Esophagus (tissue), 2 donors: ENCODE measurements around the gene ZNF579. TPM values are rescaled to one million over a fixed set of nuclear protein-coding genes. Genes with fewer than 3 reads are reported as not detected.

Source experiments
- H3K27ac ChIP-seq, 2 donors: one replicate each; pipeline ENCODE4 v1.5.1; 2013; ENCODE audit warnings: low read depth in 2 of 2, mild to moderate bottlenecking in 2 of 2, inconsistent platforms in 1 of 2, low read length in 1 of 2, moderate library complexity in 1 of 2
- H3K27me3 ChIP-seq, 2 donors: one replicate each; pipeline ENCODE4 v1.6.1; 2013; ENCODE audit warnings: low read length in 2 of 2, control low read depth in 1 of 2, mild to moderate bottlenecking in 1 of 2; ENCODE audit not compliant: insufficient read depth in 2 of 2, control insufficient read depth in 1 of 2
- H3K36me3 ChIP-seq, 2 donors: one replicate each; pipeline ENCODE4 v1.6.1; 2013; ENCODE audit warnings: low read length in 1 of 2; ENCODE audit not compliant: control insufficient read depth in 2 of 2, insufficient read depth in 2 of 2
- H3K4me1 ChIP-seq, 2 donors: one replicate each; pipeline ENCODE4 v1.6.1; 2013; ENCODE audit warnings: low read length in 1 of 2; ENCODE audit not compliant: control insufficient read depth in 2 of 2, insufficient read depth in 2 of 2
- H3K4me3 ChIP-seq, 2 donors: one replicate each; pipeline ENCODE4 v1.5.1; 2013; ENCODE audit warnings: low read length in 2 of 2, mild to moderate bottlenecking in 2 of 2, low read depth in 1 of 2, moderate library complexity in 1 of 2
- H3K9me3 ChIP-seq, 2 donors: one replicate each; pipeline ENCODE4 v1.6.1; 2013; ENCODE audit warnings: mild to moderate bottlenecking in 2 of 2, low read depth in 1 of 2, low read length in 1 of 2, moderate library complexity in 1 of 2; ENCODE audit not compliant: control insufficient read depth in 2 of 2, insufficient read depth in 1 of 2
- WGBS, 2 donors: extraction: QIAGEN DNeasy Blood & Tissue Kit; methylation state at CpG; one replicate each; pipeline ENCODE4 v1.1.7; 2013; 5-methylcytosine and 5-hydroxymethylcytosine counted together
- polyA plus RNA-seq, 2 donors: library from polyadenylated mRNA; stranded (reverse); fragments of 200-250 nt; gene quantifications; one replicate each; pipeline ENCODE4 v1.2.3, GENCODE V29; 2013
- donor health status: healthy with polysubstance abuse.
- donor health status: Bipolar disorder and iron deficiency.

The ZNF579 gene
- polyA plus RNA-seq, 2 donors: 3.4 to 4.4 TPM

GRCh38 chr19:55621205-55621672 is 40.6 kb upstream of the ZNF579 start:
- H3K4me3 ChIP-seq: no peak overlapping the region
- WGBS, 2 donors: 71 to 79% methylated on average over 8 to 9 of the region's 9 CpGs
- H3K4me1 ChIP-seq: peaks cover 0 to 1% of the 10 kb centered on the region in 2 donors
- H3K9me3 ChIP-seq: no peaks in the 10 kb centered on the region
- H3K27ac ChIP-seq: no peak overlapping the region
- H3K36me3 ChIP-seq: peaks cover 0 to 17% of the 10 kb centered on the region in 2 donors
- no peaks in the 10 kb centered on the region for H3K27me3 ChIP-seq

DNA sequence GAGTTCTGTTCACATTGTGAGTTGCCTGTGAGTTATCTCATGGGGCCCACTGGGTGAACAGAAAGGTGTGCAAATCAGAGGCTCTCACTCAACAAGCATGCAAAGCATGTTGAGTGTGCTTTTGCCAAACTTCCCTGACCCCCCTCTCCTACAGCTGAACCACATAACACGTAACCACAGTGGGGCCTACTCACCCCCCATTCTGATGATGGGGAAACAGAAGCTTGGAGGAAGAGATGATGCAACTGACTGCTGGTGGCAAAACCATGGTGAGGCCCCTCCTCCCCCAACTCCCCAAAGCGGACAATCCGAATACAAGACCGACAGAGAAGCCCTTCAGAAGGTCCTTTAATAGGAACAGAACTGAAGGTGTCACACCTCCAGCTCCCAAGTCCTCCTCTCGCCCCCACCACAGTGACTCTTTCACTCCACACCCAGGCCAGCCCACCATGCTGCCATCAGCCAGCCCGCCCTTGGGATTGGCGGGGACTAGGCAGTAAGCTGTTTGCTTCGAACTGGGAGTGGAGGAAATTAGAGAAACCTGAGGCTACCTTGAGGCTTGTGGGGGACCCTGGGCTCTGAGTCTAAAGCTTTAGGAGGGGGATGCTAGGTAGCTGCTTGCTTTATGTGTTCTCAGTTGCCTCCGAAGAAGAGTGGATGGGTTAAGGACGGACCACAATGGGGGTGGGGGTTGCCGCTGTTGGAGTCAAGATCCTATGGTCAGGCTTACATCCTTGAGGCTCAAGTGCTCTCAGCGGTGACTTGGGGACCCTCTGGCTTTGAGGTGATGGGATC is 40.0 kb upstream of the ZNF579 start:
- H3K9me3 ChIP-seq: no peaks in the 10 kb centered on the region
- WGBS, 2 donors: 91% methylated on average over 12 of the region's 12 CpGs
- peaks cover 0 to 1% of the 10 kb centered on the region in 2 donors for H3K4me1 ChIP-seq
- peaks cover 0 to 24% of the 10 kb centered on the region in 2 donors for H3K36me3 ChIP-seq
- H3K4me3 ChIP-seq: no peak overlapping the region
- no peaks in the 10 kb centered on the region for H3K27me3 ChIP-seq
- H3K27ac ChIP-seq: no peak overlapping the region

- 74 to 80% methylated on average over 3 of the region's 3 CpGs for WGBS, 2 donors
These were observed 38.6 kb upstream of the ZNF579 start for GRCh38 chr19:55619286-55619685.

GRCh38 chr19:55618426-55618825 is 37.8 kb upstream of the ZNF579 start:
- 84 to 85% methylated on average over 7 of the region's 7 CpGs for WGBS, 2 donors
- Histone ChIP-seq H3K36me3 (peaks cover 0 to 34% of the 10 kb centered on the region in 2 donors), H3K27me3 (no peaks in the 10 kb centered on the region), H3K4me3 (no peak overlapping the region), H3K9me3 (no peaks in the 10 kb centered on the region), H3K4me1 (no peaks in the 10 kb centered on the region), H3K27ac (no peak overlapping the region)

More at GRCh38 chr19:55619286-55619685, 38.6 kb upstream of the ZNF579 start:
- no peaks in the 10 kb centered on the region for H3K27me3 ChIP-seq
- H3K4me1 ChIP-seq: no peaks in the 10 kb centered on the region
- no peaks in the 10 kb centered on the region for H3K9me3 ChIP-seq
- no peak overlapping the region for H3K27ac ChIP-seq
- peaks cover 0 to 32% of the 10 kb centered on the region in 2 donors for H3K36me3 ChIP-seq
- no peak overlapping the region for H3K4me3 ChIP-seq

GRCh38 chr19:55617426-55617825 is 36.8 kb upstream of the ZNF579 start:
- Histone ChIP-seq H3K4me1 (no peaks in the 10 kb centered on the region), H3K9me3 (no peaks in the 10 kb centered on the region), H3K36me3 (peaks cover 0 to 34% of the 10 kb centered on the region in 2 donors), H3K27ac (no peak overlapping the region), H3K27me3 (no peaks in the 10 kb centered on the region), H3K4me3 (no peak overlapping the region)
- WGBS, 2 donors: 78 to 86% methylated on average over 8 of the region's 8 CpGs

- Histone ChIP-seq H3K27me3 (no peaks in the 10 kb centered on the region), H3K4me1 (peaks cover 0 to 2% of the 10 kb centered on the region in 2 donors), H3K4me3 (no peak overlapping the region), H3K27ac (no peak overlapping the region), H3K9me3 (no peaks in the 10 kb centered on the region), H3K36me3 (peaks cover 0 to 31% of the 10 kb centered on the region in 2 donors)
- WGBS, 2 donors: 96 to 97% methylated on average over 38 of the region's 38 CpGs
These were observed 35.8 kb upstream of the ZNF579 start for GRCh38 chr19:55616395-55616875.

- H3K4me3 ChIP-seq: no peak overlapping the region
- H3K36me3 ChIP-seq: peaks cover 0 to 27% of the 10 kb centered on the region in 2 donors
- WGBS, 2 donors: 97% methylated on average over 70 to 88 of the region's 88 CpGs
- H3K27me3 ChIP-seq: no peaks in the 10 kb centered on the region
- no peak overlapping the region for H3K27ac ChIP-seq
- peaks cover 0 to 3% of the 10 kb centered on the region in 2 donors for H3K4me1 ChIP-seq
- H3K9me3 ChIP-seq: no peaks in the 10 kb centered on the region
These were observed 35.1 kb upstream of the ZNF579 start for GRCh38 chr19:55615543-55616394.

DNA sequence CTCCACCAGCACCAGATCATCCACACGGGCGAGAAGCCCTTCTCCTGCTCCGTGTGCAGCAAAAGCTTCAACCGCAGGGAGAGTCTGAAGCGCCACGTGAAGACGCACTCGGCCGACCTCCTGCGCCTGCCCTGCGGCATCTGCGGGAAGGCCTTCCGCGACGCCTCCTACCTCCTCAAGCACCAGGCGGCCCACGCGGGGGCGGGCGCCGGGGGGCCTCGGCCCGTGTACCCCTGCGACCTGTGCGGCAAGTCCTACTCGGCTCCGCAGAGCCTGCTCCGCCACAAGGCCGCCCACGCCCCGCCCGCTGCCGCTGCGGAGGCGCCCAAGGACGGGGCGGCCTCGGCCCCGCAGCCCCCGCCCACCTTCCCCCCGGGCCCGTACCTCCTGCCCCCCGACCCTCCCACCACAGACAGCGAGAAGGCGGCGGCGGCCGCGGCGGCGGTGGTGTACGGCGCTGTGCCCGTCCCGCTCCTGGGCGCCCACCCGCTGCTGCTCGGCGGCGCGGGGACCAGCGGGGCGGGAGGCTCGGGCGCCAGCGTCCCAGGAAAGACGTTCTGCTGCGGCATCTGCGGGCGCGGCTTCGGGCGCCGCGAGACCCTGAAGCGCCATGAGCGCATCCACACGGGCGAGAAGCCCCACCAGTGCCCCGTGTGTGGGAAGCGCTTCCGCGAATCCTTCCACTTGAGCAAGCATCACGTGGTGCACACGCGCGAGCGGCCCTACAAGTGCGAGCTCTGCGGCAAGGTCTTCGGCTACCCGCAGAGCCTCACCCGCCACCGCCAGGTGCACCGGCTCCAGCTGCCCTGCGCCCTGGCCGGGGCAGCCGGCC is 34.3 kb upstream of the ZNF579 start:
- Histone ChIP-seq H3K9me3 (no peaks in the 10 kb centered on the region), H3K36me3 (peaks cover 0 to 27% of the 10 kb centered on the region in 2 donors), H3K27me3 (no peaks in the 10 kb centered on the region), H3K4me1 (peaks cover 0 to 3% of the 10 kb centered on the region in 2 donors), H3K4me3 (no peak overlapping the region), H3K27ac (no peak overlapping the region)
- 97 to 98% methylated on average over 67 to 98 of the region's 98 CpGs for WGBS, 2 donors
